Inferior parietal cortex (tissue), 1 donor: ENCODE measurements around the gene PTGDS.

Experiments
- DNase-seq: peaks from one replicate; pipeline ENCODE4 v3.0.0-alpha.2; 2016; ENCODE audit errors: extremely low spot score

Gene PTGDS

GRCh38 chr9:137009217-137009616, 31.9 kb downstream of the PTGDS start:
- no peak for DNase-seq

GRCh38 chr9:137009938-137010732, 32.8 kb downstream of the PTGDS start:
- DNase-seq: no peak

GRCh38 chr9:137011156-137011555, 33.9 kb downstream of the PTGDS start:
- DNase-seq: no peak

- no peak for DNase-seq
These were observed 34.8 kb downstream of the PTGDS start for GRCh38 chr9:137011907-137012675.

GRCh38 chr9:137012694-137013570, 35.6 kb downstream of the PTGDS start:
- DNase-seq: no peak

GRCh38 chr9:137013571-137013940, 36.3 kb downstream of the PTGDS start:
- DNase-seq: no peak

GRCh38 chr9:137014166-137014565, 36.9 kb downstream of the PTGDS start:
- DNase-seq: no peak

- DNase-seq: no peak
These were observed 37.7 kb downstream of the PTGDS start for GRCh38 chr9:137014776-137015539.

GRCh38 chr9:137015540-137015930, 38.2 kb downstream of the PTGDS start:
- no peak for DNase-seq

- DNase-seq: no peak
These were observed 38.7 kb downstream of the PTGDS start for GRCh38 chr9:137015976-137016375.

- no peak for DNase-seq
These were observed 39.1 kb downstream of the PTGDS start for GRCh38 chr9:137016436-137016835.

GRCh38 chr9:137017071-137017470, 39.8 kb downstream of the PTGDS start:
- DNase-seq: no peak

- DNase-seq: no peak
These were observed 40.6 kb downstream of the PTGDS start for GRCh38 chr9:137017791-137018497.

- no peak for DNase-seq
These were observed 41.7 kb downstream of the PTGDS start for GRCh38 chr9:137018761-137019559.

GRCh38 chr9:137019891-137020683, 42.8 kb downstream of the PTGDS start:
- DNase-seq: no peak

GRCh38 chr9:137020771-137021567, 43.7 kb downstream of the PTGDS start:
- no peak for DNase-seq

GRCh38 chr9:137021568-137021978, 44.3 kb downstream of the PTGDS start:
- DNase-seq: no peak

GRCh38 chr9:137021979-137022661, 44.8 kb downstream of the PTGDS start:
- peak; percentile 72 for DNase-seq
